PC-9 (cell line): ENCODE results near the gene DGCR2. TPM values are rescaled to one million over a fixed set of nuclear protein-coding genes. Genes with fewer than 3 reads are reported as not detected.

Experiments used
- BruUV-seq: library from RNA; stranded (reverse); fragments of 400-500 nt; replicated peaks from 2 replicates; lab custom pipeline; 2021; lab: Mats Ljungman, UMichigan
- CTCF ChIA-PET: fragments of 300-600 bp; sonication (Branson Sonifier 250); formaldehyde crosslinking; loops from one replicate; lab custom pipeline; 2022; ENCODE audit warnings: antibody characterized with exemption; lab: Charles Lee
- POLR2A ChIA-PET: fragments of 300-600 bp; sonication (Branson Sonifier 250); formaldehyde crosslinking; loops from one replicate; lab custom pipeline; 2022; ENCODE audit warnings: antibody characterized with exemption; ENCODE audit not compliant: unreplicated experiment; lab: Charles Lee
- DNase-seq, 2 experiments: peaks; one replicate each; pipeline versions ENCODE4 v3.0.0 to v3.0.0-alpha.2; 2015 to 2022; ENCODE audit warnings: mixed read lengths in 1 of 2
- H2AFZ ChIP-seq: fragments of 200-600 bp; sonication (generic); 2 replicates; pipeline ENCODE4 v1.8.1; 2017; ENCODE audit warnings: antibody characterized with exemption
- H3F3A ChIP-seq: fragments of 200-600 bp; sonication (generic); 2 replicates; pipeline ENCODE4 v1.8.1; 2017; ENCODE audit warnings: antibody characterized with exemption, mild to moderate bottlenecking, low read depth; ENCODE audit not compliant: insufficient read depth
- H3K27ac ChIP-seq: fragments of 200-600 bp; sonication (generic); 2 replicates; pipeline ENCODE4 v1.6.1; 2016; ENCODE audit warnings: mixed run types
- H3K27me3 ChIP-seq: fragments of 200-600 bp; sonication (generic); 2 replicates; pipeline ENCODE4 v1.6.1; 2016; ENCODE audit warnings: low read depth, mixed run types; ENCODE audit not compliant: insufficient read depth
- H3K36me3 ChIP-seq: fragments of 200-600 bp; sonication (generic); 2 replicates; pipeline ENCODE4 v1.6.1; 2016; ENCODE audit warnings: low read depth, mixed run types
- H3K4me1 ChIP-seq: fragments of 200-600 bp; sonication (generic); replicated peaks from 2 replicates; pipeline ENCODE4 v1.6.1; 2016; ENCODE audit warnings: mixed run types; ENCODE audit not compliant: insufficient read depth
- H3K4me2 ChIP-seq: fragments of 200-600 bp; sonication (generic); 2 replicates; pipeline ENCODE4 v1.6.1; 2017; ENCODE audit warnings: mixed run types
- H3K4me3 ChIP-seq: fragments of 200-600 bp; sonication (generic); 2 replicates; pipeline ENCODE4 v1.6.1; 2016; ENCODE audit warnings: mixed run types
- H3K79me2 ChIP-seq: fragments of 200-600 bp; sonication (generic); 2 replicates; pipeline ENCODE4 v1.6.1; 2017; ENCODE audit warnings: low read depth, mixed run types
- H3K9me2 ChIP-seq: fragments of 200-600 bp; sonication (generic); 2 replicates; pipeline ENCODE4 v1.8.1; 2017; ENCODE audit warnings: mild to moderate bottlenecking; ENCODE audit not compliant: insufficient read depth
- H3K9me3 ChIP-seq: fragments of 200-600 bp; sonication (generic); 2 replicates; pipeline ENCODE4 v1.8.1; 2016; ENCODE audit warnings: low read depth; ENCODE audit not compliant: insufficient read depth
- H4K20me1 ChIP-seq: fragments of 200-600 bp; sonication (generic); 2 replicates; pipeline ENCODE4 v1.8.1; 2017; ENCODE audit not compliant: insufficient read depth
- CTCF ChIP-seq: fragments of 200-600 bp; sonication (generic); conservative IDR thresholded peaks from 2 replicates; pipeline ENCODE4 v1.6.1; 2017; ENCODE audit warnings: mixed run types, antibody characterized with exemption, mild to moderate bottlenecking, moderate library complexity
- EZH2 ChIP-seq: fragments of 200-600 bp; sonication (generic); IDR thresholded peaks from 2 replicates; pipeline ENCODE4 v1.8.0; 2017; ENCODE audit warnings: antibody characterized with exemption, low read depth
- intact Hi-C: fragments of 100-400 bp; cut with micrococcal nuclease; formaldehyde crosslinking; loops from one replicate; pipeline ENCODE4 v1.10.0; 2022; ENCODE audit not compliant: unreplicated experiment
- total RNA-seq: library from RNA; stranded (reverse); gene quantifications from 2 replicates; pipeline ENCODE4 v1.2.3, GENCODE V29; 2021

The DGCR2 gene
- total RNA-seq, 1 experiment from 2014 or later = 37.6 TPM

GRCh38 chr22:19046719-19047609 lies 75.2 kb downstream of the DGCR2 start:
- CTCF ChIA-PET = no interaction called here
- BruUV-seq = no TSS peak
- no peak for DNase-seq

DNA sequence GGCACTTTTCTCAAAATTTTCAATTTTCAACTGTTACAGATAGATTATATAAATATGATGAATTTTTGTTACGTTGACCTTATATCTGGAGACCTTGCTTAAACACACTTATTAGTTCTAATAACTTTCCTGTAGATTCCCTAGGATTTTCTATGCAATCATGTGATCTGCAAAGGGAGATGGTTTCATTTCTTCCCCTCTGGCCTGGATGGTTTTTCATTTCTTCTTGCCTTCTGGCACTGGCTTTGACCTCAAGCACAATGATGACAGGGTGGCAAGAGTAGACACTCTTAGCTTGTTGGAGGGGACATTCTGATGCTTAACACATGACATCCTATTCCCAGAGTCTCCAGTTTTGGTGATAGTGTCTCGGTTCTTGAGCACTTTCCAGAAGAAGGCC lies 75.9 kb downstream of the DGCR2 start:
- no peaks in the 10 kb centered on the region for H3K4me1 ChIP-seq
- no peaks in the 10 kb centered on the region for H3K9me3 ChIP-seq
- H3K79me2 ChIP-seq = no peaks in the 10 kb centered on the region
- H2AFZ ChIP-seq = no peak overlapping the region
- BruUV-seq = no TSS peak
- no peaks in the 10 kb centered on the region for H3K9me2 ChIP-seq
- H3K27me3 ChIP-seq = no peaks in the 10 kb centered on the region
- intact Hi-C loops = no loop called here
- POLR2A ChIA-PET = interaction anchor here (0.6 kb wide), 1 partner anchor 728 kb away, joined by 3 read pairs; no protein-coding TSS in a partner anchor
- no peak overlapping the region for H3K4me2 ChIP-seq
- DNase-seq = no peak
- H3F3A ChIP-seq = no peaks in the 10 kb centered on the region
- H3K27ac ChIP-seq = no peak overlapping the region
- no peaks in the 10 kb centered on the region for H3K36me3 ChIP-seq
- TF ChIP-seq CTCF (no peak), EZH2 (no peak)
- no peak overlapping the region for H3K4me3 ChIP-seq
- CTCF ChIA-PET = no interaction called here
- H4K20me1 ChIP-seq = no peaks in the 10 kb centered on the region

More at GRCh38 chr22:19046719-19047609, 75.2 kb downstream of the DGCR2 start:
- intact Hi-C loops = no loop called here
- Histone ChIP-seq H3K4me1 (no peaks in the 10 kb centered on the region), H3K9me2 (no peaks in the 10 kb centered on the region), H3F3A (no peaks in the 10 kb centered on the region), H3K36me3 (no peaks in the 10 kb centered on the region), H2AFZ (no peak overlapping the region), H3K79me2 (no peaks in the 10 kb centered on the region), H3K9me3 (no peaks in the 10 kb centered on the region), H3K4me3 (no peak overlapping the region), H4K20me1 (no peaks in the 10 kb centered on the region), H3K4me2 (no peak overlapping the region), H3K27me3 (no peaks in the 10 kb centered on the region), H3K27ac (no peak overlapping the region)
- TF ChIP-seq EZH2 (no peak), CTCF (no peak)
- POLR2A ChIA-PET = no interaction called here

DNA sequence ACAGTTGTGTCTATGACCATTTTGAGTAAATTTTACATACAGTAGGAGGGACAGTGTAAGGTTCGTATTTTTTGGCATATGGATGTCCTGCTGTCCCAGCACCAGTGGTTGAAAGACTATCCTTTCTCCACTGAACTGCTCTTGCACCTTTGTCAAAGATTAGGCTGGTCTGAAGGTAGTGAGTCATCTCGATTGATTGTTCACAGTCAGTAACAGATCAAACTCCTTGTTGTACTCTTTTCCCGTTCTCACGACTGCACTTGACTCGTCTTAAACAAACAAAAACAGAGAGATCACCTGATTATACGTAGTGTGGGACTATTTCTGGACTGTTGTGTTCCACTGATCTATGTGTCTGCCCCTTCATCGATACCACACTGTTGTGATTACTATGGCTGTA lies 77.1 kb downstream of the DGCR2 start:
- Histone ChIP-seq H3K4me2 (no peak overlapping the region), H3F3A (no peaks in the 10 kb centered on the region), H3K36me3 (no peaks in the 10 kb centered on the region), H3K27me3 (no peaks in the 10 kb centered on the region), H2AFZ (no peak overlapping the region), H3K27ac (no peak overlapping the region), H3K79me2 (no peaks in the 10 kb centered on the region), H3K9me2 (no peaks in the 10 kb centered on the region), H4K20me1 (no peaks in the 10 kb centered on the region), H3K4me3 (no peak overlapping the region), H3K4me1 (no peaks in the 10 kb centered on the region), H3K9me3 (no peaks in the 10 kb centered on the region)
- POLR2A ChIA-PET = no interaction called here
- intact Hi-C loops = no loop called here
- CTCF ChIA-PET = no interaction called here
- no peak for TF ChIP-seq CTCF
- no peak for TF ChIP-seq EZH2
- BruUV-seq = no TSS peak
- no peak for DNase-seq
